Neural cell (in vitro differentiated cells): ENCODE results near the gene CACNA1C. TPM values are rescaled to one million over a fixed set of nuclear protein-coding genes. Genes with fewer than 3 reads are reported as not detected.

Experiments
- H2AFZ ChIP-seq: fragments of 200-600, 300-800 bp; sonication (generic), shearing (Covaris generic); 2 replicates; pipeline ENCODE4 v1.6.0; 2014; ENCODE audit warnings: low read depth, mild to moderate bottlenecking, antibody characterized with exemption, low read length, moderate library complexity
- H3F3A ChIP-seq: fragments of 200-600 bp; shearing (Covaris generic); 2 replicates; pipeline ENCODE4 v1.6.1; 2016; ENCODE audit warnings: mild to moderate bottlenecking, moderate library complexity, mixed read lengths, antibody characterized with exemption, low read length; ENCODE audit not compliant: insufficient read depth, poor library complexity, severe bottlenecking
- H3K27ac ChIP-seq: fragments of 200-600, 300-800 bp; sonication (generic), shearing (Covaris generic); 2 replicates; pipeline ENCODE4 v1.5.1; 2014; ENCODE audit warnings: mild to moderate bottlenecking, low read length, moderate library complexity
- H3K27me3 ChIP-seq: fragments of 300-800, 200-600 bp; sonication (generic), shearing (Covaris generic); 2 replicates; pipeline ENCODE4 v1.6.0; 2014; ENCODE audit warnings: mild to moderate bottlenecking, low read depth, low read length, moderate library complexity; ENCODE audit not compliant: insufficient read depth
- H3K36me3 ChIP-seq: fragments of 300-800, 200-600 bp; sonication (generic), shearing (Covaris generic); 2 replicates; pipeline ENCODE4 v1.5.1; 2014; ENCODE audit warnings: mild to moderate bottlenecking, antibody characterized with exemption, low read length, moderate library complexity; ENCODE audit not compliant: insufficient read depth
- H3K4me2 ChIP-seq: fragments of 300-800, 200-600 bp; sonication (generic), shearing (Covaris generic); 2 replicates; pipeline ENCODE4 v1.6.0; 2014; ENCODE audit warnings: mild to moderate bottlenecking, low read length
- H3K4me3 ChIP-seq: fragments of 300-800, 200-600 bp; sonication (generic), shearing (Covaris generic); 2 replicates; pipeline ENCODE4 v1.5.1; 2014; ENCODE audit warnings: mild to moderate bottlenecking, low read length, moderate library complexity
- H3K79me2 ChIP-seq: fragments of 200-600 bp; shearing (Covaris generic); replicated peaks from 2 replicates; pipeline ENCODE4 v1.6.0; 2014; ENCODE audit warnings: mild to moderate bottlenecking, low read length, moderate library complexity; ENCODE audit not compliant: insufficient read depth
- H3K9ac ChIP-seq: fragments of 300-800, 200-600 bp; sonication (generic), shearing (Covaris generic); 2 replicates; pipeline ENCODE4 v1.6.1; 2016; ENCODE audit warnings: mild to moderate bottlenecking, low read length, mixed read lengths
- H3K9me2 ChIP-seq: fragments of 200-600 bp; shearing (Covaris generic); 2 replicates; pipeline ENCODE4 v1.6.1; 2016; ENCODE audit warnings: mild to moderate bottlenecking, low read length, mixed read lengths; ENCODE audit not compliant: insufficient read depth
- H3K9me3 ChIP-seq: fragments of 200-600, 300-800 bp; sonication (generic), shearing (Covaris generic); 2 replicates; pipeline ENCODE4 v1.6.1; 2016; ENCODE audit warnings: mild to moderate bottlenecking, mixed run types, low read length, moderate library complexity, mixed read lengths
- H4K20me1 ChIP-seq: fragments of 200-600 bp; shearing (Covaris generic); 2 replicates; pipeline ENCODE4 v1.6.1; 2016; ENCODE audit warnings: mild to moderate bottlenecking, mixed run types; ENCODE audit not compliant: insufficient read depth
- CTCF ChIP-seq: fragments of 450-650 bp; IDR thresholded peaks from 2 replicates; pipeline ENCODE4 v1.5.1; 2014; ENCODE audit warnings: antibody characterized with exemption, mild to moderate bottlenecking, moderate library complexity; ENCODE audit not compliant: poor library complexity, severe bottlenecking
- EP300 ChIP-seq: fragments of 450-650 bp; conservative IDR thresholded peaks from 2 replicates; pipeline ENCODE4 v1.6.1; 2014; ENCODE audit warnings: antibody characterized with exemption, mild to moderate bottlenecking, moderate library complexity; ENCODE audit not compliant: poor library complexity, severe bottlenecking
- EZH2 ChIP-seq: fragments of 200-600, 300-800 bp; shearing (Covaris generic), sonication (generic); IDR thresholded peaks from 2 replicates; pipeline ENCODE4 v1.6.1; 2014; ENCODE audit warnings: antibody characterized with exemption, low read length, borderline replicate concordance, mild to moderate bottlenecking; ENCODE audit not compliant: insufficient read depth, poor library complexity, severe bottlenecking
- MXI1 ChIP-seq: fragments of 450-650 bp; conservative IDR thresholded peaks from 2 replicates; pipeline ENCODE4 v1.6.1; 2014; ENCODE audit warnings: antibody characterized with exemption, mild to moderate bottlenecking; ENCODE audit not compliant: poor library complexity, severe bottlenecking
- POLR2AphosphoS5 ChIP-seq: IDR thresholded peaks from 2 replicates; pipeline ENCODE4 v1.6.1; 2012
- RAD21 ChIP-seq: fragments of 450-650 bp; conservative IDR thresholded peaks from 2 replicates; pipeline ENCODE4 v1.6.1; 2014; ENCODE audit warnings: antibody characterized with exemption, mild to moderate bottlenecking, moderate library complexity
- REST ChIP-seq: IDR thresholded peaks from 2 replicates; pipeline ENCODE4 v1.6.1; 2012; ENCODE audit warnings: borderline replicate concordance
- SMC3 ChIP-seq: fragments of 450-650 bp; conservative IDR thresholded peaks from 2 replicates; pipeline ENCODE4 v1.6.1; 2014; ENCODE audit warnings: antibody characterized with exemption, mild to moderate bottlenecking, moderate library complexity; ENCODE audit not compliant: poor library complexity
- TAF1 ChIP-seq: IDR thresholded peaks from 2 replicates; pipeline ENCODE4 v1.6.1; 2012; ENCODE audit warnings: low read depth
- polyA plus RNA-seq: library from polyadenylated mRNA; depleted of rRNA; stranded (reverse); fragments of >200 nt; gene quantifications from 2 replicates; pipeline ENCODE4 v1.2.3, GENCODE V29; 2014

CACNA1C gene
- polyA plus RNA-seq, 1 donor from 2014 or later = 9.7 TPM

- peak overlapping the region; percentile 36 for H3K4me3 ChIP-seq
Observed at GRCh38 chr12:2023365-2023764, 29.4 kb upstream of the CACNA1C start.

GRCh38 chr12:2027351-2027750 lies 25.4 kb upstream of the CACNA1C start:
- Histone ChIP-seq H3K9ac (no peak overlapping the region), H2AFZ (no peak overlapping the region), H4K20me1 (no peaks in the 10 kb centered on the region), H3K4me2 (no peak overlapping the region), H3K9me3 (no peaks in the 10 kb centered on the region), H3K27me3 (no peaks in the 10 kb centered on the region), H3K36me3 (no peaks in the 10 kb centered on the region), H3F3A (no peaks in the 10 kb centered on the region), H3K9me2 (no peaks in the 10 kb centered on the region), H3K4me3 (no peak overlapping the region), H3K27ac (no peak overlapping the region), H3K79me2 (no peaks in the 10 kb centered on the region)
- TF ChIP-seq EP300 (no peak), POLR2AphosphoS5 (no peak), CTCF (no peak), MXI1 (no peak), TAF1 (no peak), REST (no peak), RAD21 (no peak)

More at GRCh38 chr12:2023365-2023764, 29.4 kb upstream of the CACNA1C start:
- no peak overlapping the region for H3K4me2 ChIP-seq
- H3K27me3 ChIP-seq = no peaks in the 10 kb centered on the region
- no peaks in the 10 kb centered on the region for H4K20me1 ChIP-seq
- no peaks in the 10 kb centered on the region for H3K79me2 ChIP-seq
- H3K9ac ChIP-seq = no peak overlapping the region
- no peaks in the 10 kb centered on the region for H3K36me3 ChIP-seq
- TF ChIP-seq POLR2AphosphoS5 (no peak), RAD21 (no peak), CTCF (no peak), TAF1 (no peak), EP300 (no peak), EZH2 (no peak), MXI1 (no peak), REST (no peak), SMC3 (no peak)
- no peak overlapping the region for H3K27ac ChIP-seq
- H3K9me2 ChIP-seq = no peaks in the 10 kb centered on the region
- H3K9me3 ChIP-seq = no peaks in the 10 kb centered on the region
- no peaks in the 10 kb centered on the region for H3F3A ChIP-seq
- no peak overlapping the region for H2AFZ ChIP-seq
